Hepatocyte (in vitro differentiated cells): Measurements from ENCODE around the gene UGT1A6. TPM values are rescaled to one million over a fixed set of nuclear protein-coding genes. Genes with fewer than 3 reads are reported as not detected.
A peak's percentile ranks its signal among the peaks of the same experiment; 100 is the strongest.

Experiments
- DNase-seq: peaks from one replicate; pipeline ENCODE4 v3.0.0-alpha.2; 2016; ENCODE audit warnings: low spot score
- H2AFZ ChIP-seq: fragments of 200-600 bp; sonication (generic); 2 replicates; pipeline ENCODE4 v1.6.0; 2016; ENCODE audit warnings: antibody characterized with exemption, mild to moderate bottlenecking
- H3K27ac ChIP-seq: fragments of 200-600 bp; sonication (generic); 2 replicates; pipeline ENCODE4 v1.5.1; 2016; ENCODE audit warnings: mild to moderate bottlenecking
- H3K27me3 ChIP-seq: fragments of 200-600 bp; sonication (generic); 2 replicates; pipeline ENCODE4 v1.6.1; 2016
- H3K36me3 ChIP-seq: fragments of 200-600 bp; sonication (generic); replicated peaks from 2 replicates; pipeline ENCODE4 v1.5.1; 2016; ENCODE audit warnings: low read depth; ENCODE audit not compliant: insufficient read depth
- H3K4me1 ChIP-seq: fragments of 200-600 bp; sonication (generic); 2 replicates; pipeline ENCODE4 v1.5.1; 2016; ENCODE audit warnings: mild to moderate bottlenecking, moderate library complexity; ENCODE audit not compliant: insufficient read depth
- H3K4me2 ChIP-seq: fragments of 200-600 bp; sonication (generic); 2 replicates; pipeline ENCODE4 v1.6.0; 2016
- H3K4me3 ChIP-seq: fragments of 200-600 bp; sonication (generic); 2 replicates; pipeline ENCODE4 v1.5.1; 2016; ENCODE audit warnings: mild to moderate bottlenecking
- H3K79me2 ChIP-seq: fragments of 200-600 bp; sonication (generic); 2 replicates; pipeline ENCODE4 v1.6.0; 2017; ENCODE audit warnings: mild to moderate bottlenecking
- H3K9me2 ChIP-seq: fragments of 200-600 bp; sonication (generic); replicated peaks from 2 replicates; pipeline ENCODE4 v1.6.0; 2017; ENCODE audit warnings: mild to moderate bottlenecking; ENCODE audit not compliant: insufficient read depth
- H3K9me3 ChIP-seq: fragments of 200-600 bp; sonication (generic); 2 replicates; pipeline ENCODE4 v1.5.1; 2016; ENCODE audit warnings: low read depth, mild to moderate bottlenecking
- H4K20me1 ChIP-seq: fragments of 200-600 bp; sonication (generic); 2 replicates; pipeline ENCODE4 v1.6.0; 2016; ENCODE audit warnings: mild to moderate bottlenecking; ENCODE audit not compliant: insufficient read depth, poor library complexity, severe bottlenecking
- EZH2 ChIP-seq: fragments of 200-600 bp; sonication (generic); IDR thresholded peaks from 2 replicates; pipeline ENCODE4 v1.6.1; 2016; ENCODE audit warnings: antibody characterized with exemption, mild to moderate bottlenecking, borderline replicate concordance
- EZH2phosphoT487 ChIP-seq: fragments of 200-600 bp; sonication (generic); IDR thresholded peaks from one replicate; pipeline ENCODE4 v1.6.1; 2018; ENCODE audit warnings: antibody characterized with exemption, mild to moderate bottlenecking, low read depth, moderate library complexity; ENCODE audit not compliant: unreplicated experiment, severe bottlenecking
- WGBS: methylation state at CpG from one replicate; pipeline ENCODE4 v1.1.6; 2016; ENCODE audit warnings: low lambda C conversion rate; ENCODE audit errors: missing lambda C conversion rate; 5-methylcytosine and 5-hydroxymethylcytosine counted together
- polyA plus RNA-seq: library from polyadenylated mRNA; unstranded; fragments of >200 nt; fragmentation: Nextera tagmentation; extraction: Ambion mirVana; gene quantifications from 2 replicates; pipeline ENCODE4 v1.2.1, GENCODE V29; 2016
- total RNA-seq: library from RNA; depleted of rRNA; stranded (reverse); fragments of >200 nt; gene quantifications from 2 replicates; pipeline ENCODE4 v1.2.3, GENCODE V29; 2014
- TF ChIP-seq, protein P1 (sequence below): fragments of 200-600 bp; sonication (generic); IDR thresholded peaks from 2 replicates; pipeline ENCODE4 v1.5.1; 2016; ENCODE audit warnings: antibody characterized with exemption, mild to moderate bottlenecking; ENCODE audit not compliant: poor library complexity

Gene UGT1A6
- total and polyA plus RNA-seq, 2 experiments from 2014 or later = 0.77 to 3.4 TPM

DNA sequence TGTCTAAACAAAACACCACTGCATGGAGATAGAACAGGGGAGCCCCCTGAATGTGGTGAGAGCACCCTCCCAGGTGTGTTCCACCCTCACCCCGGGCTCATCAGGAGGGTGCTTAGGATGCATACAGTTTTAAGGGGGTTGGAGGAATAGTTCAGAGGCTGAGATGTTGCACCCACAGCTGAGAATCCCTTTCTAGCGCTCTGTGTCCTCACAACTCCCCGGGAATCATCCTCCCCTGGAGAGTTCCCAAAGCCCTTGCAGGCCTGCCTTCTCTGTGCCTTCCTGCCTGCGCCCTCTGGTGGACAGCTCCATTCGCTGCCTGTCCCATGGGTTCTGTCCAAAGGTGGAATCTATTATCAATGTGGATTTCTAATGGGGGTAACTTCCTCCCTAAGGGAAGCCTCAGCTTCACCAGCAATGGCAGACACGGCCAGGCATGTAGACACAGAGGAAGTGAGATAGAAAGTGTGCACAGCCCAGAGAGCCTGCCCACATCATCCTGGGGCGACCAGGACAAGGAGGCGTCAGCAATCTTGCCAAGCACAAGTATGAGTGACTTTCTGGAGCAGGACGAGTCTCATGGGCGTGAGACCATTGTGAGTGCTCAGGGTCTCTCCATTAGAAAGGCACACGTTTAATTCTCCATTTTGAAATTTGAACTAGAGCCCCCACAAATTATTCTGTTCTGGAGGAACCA, 18.8 kb downstream of the UGT1A6 start:
- peak; percentile 89 for DNase-seq
- no peaks in the 10 kb centered on the region for H3K9me2 ChIP-seq
- TF ChIP-seq EZH2phosphoT487 = no peak
- TF ChIP-seq, protein P1, sequence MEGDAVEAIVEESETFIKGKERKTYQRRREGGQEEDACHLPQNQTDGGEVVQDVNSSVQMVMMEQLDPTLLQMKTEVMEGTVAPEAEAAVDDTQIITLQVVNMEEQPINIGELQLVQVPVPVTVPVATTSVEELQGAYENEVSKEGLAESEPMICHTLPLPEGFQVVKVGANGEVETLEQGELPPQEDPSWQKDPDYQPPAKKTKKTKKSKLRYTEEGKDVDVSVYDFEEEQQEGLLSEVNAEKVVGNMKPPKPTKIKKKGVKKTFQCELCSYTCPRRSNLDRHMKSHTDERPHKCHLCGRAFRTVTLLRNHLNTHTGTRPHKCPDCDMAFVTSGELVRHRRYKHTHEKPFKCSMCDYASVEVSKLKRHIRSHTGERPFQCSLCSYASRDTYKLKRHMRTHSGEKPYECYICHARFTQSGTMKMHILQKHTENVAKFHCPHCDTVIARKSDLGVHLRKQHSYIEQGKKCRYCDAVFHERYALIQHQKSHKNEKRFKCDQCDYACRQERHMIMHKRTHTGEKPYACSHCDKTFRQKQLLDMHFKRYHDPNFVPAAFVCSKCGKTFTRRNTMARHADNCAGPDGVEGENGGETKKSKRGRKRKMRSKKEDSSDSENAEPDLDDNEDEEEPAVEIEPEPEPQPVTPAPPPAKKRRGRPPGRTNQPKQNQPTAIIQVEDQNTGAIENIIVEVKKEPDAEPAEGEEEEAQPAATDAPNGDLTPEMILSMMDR = peak; percentile 86
- H3K4me3 ChIP-seq = no peak overlapping the region
- H3K4me2 ChIP-seq = no peak overlapping the region
- no peaks in the 10 kb centered on the region for H4K20me1 ChIP-seq
- no peaks in the 10 kb centered on the region for H3K27me3 ChIP-seq
- 45% methylated on average over 11 of the region's 11 CpGs for WGBS
- no peaks in the 10 kb centered on the region for H3K9me3 ChIP-seq
- no peaks in the 10 kb centered on the region for H3K79me2 ChIP-seq
- no peak overlapping the region for H3K27ac ChIP-seq
- no peaks in the 10 kb centered on the region for H3K4me1 ChIP-seq
- H3K36me3 ChIP-seq = no peaks in the 10 kb centered on the region
- H2AFZ ChIP-seq = no peak overlapping the region

DNA sequence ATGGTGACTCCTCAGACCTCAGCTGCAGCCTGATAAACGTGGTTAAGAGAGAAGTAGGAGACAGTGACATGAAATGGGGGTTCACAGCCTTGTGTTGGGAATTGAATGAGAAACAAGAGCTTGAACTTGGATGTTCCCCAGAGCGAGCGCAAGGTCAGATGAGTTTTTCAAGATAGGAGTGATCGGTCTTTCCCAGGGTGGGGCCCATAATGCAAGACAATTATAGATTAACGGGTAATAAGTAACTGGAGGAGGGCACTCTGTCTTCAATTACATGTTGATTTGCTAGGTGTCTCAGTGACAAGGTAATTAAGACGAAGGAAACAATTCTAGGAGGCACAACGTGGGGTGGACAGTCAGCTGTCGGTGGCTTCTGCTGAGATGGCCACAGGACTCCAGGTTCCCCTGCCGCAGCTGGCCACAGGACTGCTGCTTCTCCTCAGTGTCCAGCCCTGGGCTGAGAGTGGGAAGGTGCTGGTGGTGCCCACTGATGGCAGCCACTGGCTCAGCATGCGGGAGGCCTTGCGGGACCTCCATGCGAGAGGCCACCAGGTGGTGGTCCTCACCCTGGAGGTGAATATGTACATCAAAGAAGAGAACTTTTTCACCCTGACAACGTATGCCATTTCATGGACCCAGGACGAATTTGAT, 20.0 kb downstream of the UGT1A6 start, which contains the start of gene UGT1A5:
Gene UGT1A5, plus strand, starts transcription at position 297 of the 651 bp plus-strand sequence. Its CDS starts 85 bp downstream, at position 382.
- no peak for DNase-seq
- no peaks in the 10 kb centered on the region for H4K20me1 ChIP-seq
- no peaks in the 10 kb centered on the region for H3K27me3 ChIP-seq
- 83% methylated on average over 14 of the region's 14 CpGs for WGBS
- no peaks in the 10 kb centered on the region for H3K36me3 ChIP-seq
- H3K9me3 ChIP-seq = no peaks in the 10 kb centered on the region
- no peak within 1 kb of the TSS for H3K4me2 ChIP-seq
- no peaks in the 10 kb centered on the region for H3K9me2 ChIP-seq
- TF ChIP-seq, protein P1 = no peak
- no peak for TF ChIP-seq EZH2
- TF ChIP-seq EZH2phosphoT487 = no peak
- H3K4me1 ChIP-seq = no peaks in the 10 kb centered on the region
- no peak within 1 kb of the TSS for H3K4me3 ChIP-seq
- no peaks in the 10 kb centered on the region for H3K79me2 ChIP-seq
- H3K27ac ChIP-seq = no peak within 1 kb of the TSS
- H2AFZ ChIP-seq = no peak within 1 kb of the TSS

DNA sequence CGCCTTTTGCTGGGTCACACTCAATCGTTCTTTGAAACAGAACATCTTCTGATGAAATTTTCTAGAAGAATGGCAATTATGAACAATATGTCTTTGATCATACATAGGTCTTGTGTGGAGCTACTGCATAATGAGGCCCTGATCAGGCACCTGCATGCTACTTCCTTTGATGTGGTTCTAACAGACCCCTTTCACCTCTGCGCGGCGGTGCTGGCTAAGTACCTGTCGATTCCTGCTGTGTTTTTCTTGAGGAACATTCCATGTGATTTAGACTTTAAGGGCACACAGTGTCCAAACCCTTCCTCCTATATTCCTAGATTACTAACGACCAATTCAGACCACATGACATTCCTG, 20.5 kb downstream of the UGT1A6 start:
- TF ChIP-seq, protein P1 = no peak
- TF ChIP-seq EZH2phosphoT487 (no peak), EZH2 (no peak)
- Histone ChIP-seq H3K27me3 (no peaks in the 10 kb centered on the region), H3K4me3 (no peak overlapping the region), H3K36me3 (no peaks in the 10 kb centered on the region), H3K4me1 (no peaks in the 10 kb centered on the region), H4K20me1 (no peaks in the 10 kb centered on the region), H3K9me2 (no peaks in the 10 kb centered on the region), H3K79me2 (no peaks in the 10 kb centered on the region), H2AFZ (no peak overlapping the region), H3K4me2 (no peak overlapping the region), H3K27ac (no peak overlapping the region), H3K9me3 (no peaks in the 10 kb centered on the region)
- DNase-seq = no peak
- 83% methylated on average over 7 of the region's 7 CpGs for WGBS
